Gastroesophageal sphincter (tissue), 4 donors: ENCODE data around the gene KIRREL2. TPM values are rescaled to one million over a fixed set of nuclear protein-coding genes. Genes with fewer than 3 reads are reported as not detected.
"Not testable (repeated sequence)": the region's sequence is repeated elsewhere in the genome, so short reads cannot be mapped to it uniquely, and the experiment has no call there.

ENCODE experiments used
- ATAC-seq: fragments of 150-250 bp; one replicate; pipeline ENCODE4 v1.9.1; 2016; ENCODE audit warnings: mild to moderate bottlenecking, moderate library complexity
- H3K27ac ChIP-seq, 4 donors: fragments of 200-600 bp; sonication (generic) in 3 of 4; 1 replicate in 3 of 4; 2 replicates in 1 of 4; pipeline ENCODE4 v1.5.1; 2016 to 2019
- H3K27me3 ChIP-seq: fragments of 200-600 bp; sonication (generic); one replicate; pipeline ENCODE4 v1.5.1; 2019
- H3K36me3 ChIP-seq, 2 donors: fragments of 200-600 bp; sonication (generic); one replicate each; pipeline ENCODE4 v1.5.1; 2019; ENCODE audit warnings: control low read depth in 1 of 2
- H3K4me1 ChIP-seq, 3 donors: fragments of 200-600 bp; sonication (generic); 1 replicate in 2 of 3; 2 replicates in 1 of 3; pipeline ENCODE4 v1.5.1; 2016 to 2019; ENCODE audit warnings: control low read depth in 2 of 3
- H3K4me3 ChIP-seq, 2 donors: fragments of 200-600 bp; sonication (generic); one replicate each; pipeline ENCODE4 v1.5.1; 2019; ENCODE audit warnings: mild to moderate bottlenecking in 1 of 2, moderate library complexity in 1 of 2
- H3K9me3 ChIP-seq, 3 donors: fragments of 200-600 bp; sonication (generic); one replicate each; pipeline ENCODE4 v1.5.1; 2017 to 2019; ENCODE audit warnings: control low read depth in 2 of 3
- CTCF ChIP-seq, 4 experiments: fragments of 200-600 bp in 2 of 4; fragments of 450-650 bp in 2 of 4; sonication (generic) in 1 of 4; IDR thresholded peaks; one replicate each; pipeline ENCODE4 v1.5.1; 2017 to 2019; ENCODE audit warnings: antibody characterized with exemption in 4 of 4, mild to moderate bottlenecking in 2 of 4, moderate library complexity in 2 of 4
- EP300 ChIP-seq: sonication (generic); formaldehyde crosslinking; IDR thresholded peaks from one replicate; pipeline ENCODE4 v1.6.1; 2017; ENCODE audit warnings: antibody characterized with exemption, mild to moderate bottlenecking
- POLR2A ChIP-seq, 2 donors: fragments of 450-650 bp; IDR thresholded peaks; one replicate each; pipeline ENCODE4 v1.6.1; 2017; ENCODE audit warnings: antibody characterized with exemption in 2 of 2, mild to moderate bottlenecking in 2 of 2, moderate library complexity in 1 of 2
- POLR2AphosphoS5 ChIP-seq: sonication (generic); formaldehyde crosslinking; IDR thresholded peaks from one replicate; pipeline ENCODE4 v1.6.1; 2017; ENCODE audit warnings: antibody characterized with exemption
- WGBS, 2 donors: methylation state at CpG; one replicate each; pipeline ENCODE4 v1.1.5; 2018; ENCODE audit warnings: low coverage in 1 of 2; 5-methylcytosine and 5-hydroxymethylcytosine counted together
- total RNA-seq, 4 donors: library from RNA; depleted of rRNA; stranded (reverse); fragments of >200 nt; gene quantifications; one replicate each; pipeline ENCODE4 v1.1.0, GENCODE V29; 2016

The KIRREL2 gene
- total RNA-seq, 4 donors from 2014 or later: not detected

- peaks cover 47% of the 10 kb centered on the region for H3K27me3 ChIP-seq
- H3K27ac ChIP-seq: no peak overlapping the region
- no peaks in the 10 kb centered on the region for H3K9me3 ChIP-seq
- TF ChIP-seq CTCF (IDR thresholded peaks at IDR 0.05): no peak
- no peak for TF ChIP-seq POLR2A (IDR thresholded peaks at IDR 0.05)
- no peak for TF ChIP-seq EP300
- TF ChIP-seq POLR2AphosphoS5: no peak
- no peaks in the 10 kb centered on the region for H3K4me1 ChIP-seq
- 58 to 61% methylated on average over 5 of the region's 5 CpGs for WGBS, 2 donors
- H3K4me3 ChIP-seq: no peak overlapping the region
- H3K36me3 ChIP-seq: no peaks in the 10 kb centered on the region
- no peak for ATAC-seq
These were observed 32.6 kb upstream of the KIRREL2 start for GRCh38 chr19:35824150-35824549.

GRCh38 chr19:35828692-35829301 is 27.9 kb upstream of the KIRREL2 start:
- whole genome bisulfite sequencing, 2 donors: 3 to 9% methylated on average over 9 to 12 of the region's 12 CpGs
- Histone ChIP-seq H3K27me3 (peaks cover 74% of the 10 kb centered on the region), H3K4me3 (no peak overlapping the region), H3K9me3 (no peaks in the 10 kb centered on the region), H3K36me3 (no peaks in the 10 kb centered on the region), H3K4me1 (no peaks in the 10 kb centered on the region), H3K27ac (no peak overlapping the region)
- ATAC-seq: peak; percentile 36
- no peak for TF ChIP-seq POLR2AphosphoS5
- no peak for TF ChIP-seq EP300
- TF ChIP-seq CTCF (IDR thresholded peaks at IDR 0.05): no peak
- TF ChIP-seq POLR2A (IDR thresholded peaks at IDR 0.05): no peak

GRCh38 chr19:35830986-35831385 is 25.7 kb upstream of the KIRREL2 start:
- H3K9me3 ChIP-seq: no peaks in the 10 kb centered on the region
- no peaks in the 10 kb centered on the region for H3K36me3 ChIP-seq
- peaks cover 79% of the 10 kb centered on the region for H3K27me3 ChIP-seq
- no peaks in the 10 kb centered on the region for H3K4me1 ChIP-seq
- ATAC-seq: no peak
- no peak overlapping the region for H3K4me3 ChIP-seq
- TF ChIP-seq POLR2A (IDR thresholded peaks at IDR 0.05): no peak
- TF ChIP-seq EP300: no peak
- no peak for TF ChIP-seq POLR2AphosphoS5
- no peak for TF ChIP-seq CTCF (IDR thresholded peaks at IDR 0.05)
- no peak overlapping the region for H3K27ac ChIP-seq
- WGBS, 2 donors: 56 to 60% methylated on average over 1 to 9 of the region's 18 CpGs

GRCh38 chr19:35832054-35832453 is 24.7 kb upstream of the KIRREL2 start:
- ATAC-seq: no peak
- no peak overlapping the region for H3K27ac ChIP-seq
- no peak overlapping the region for H3K4me3 ChIP-seq
- no peak for TF ChIP-seq POLR2A (IDR thresholded peaks at IDR 0.05)
- no peak for TF ChIP-seq POLR2AphosphoS5
- no peaks in the 10 kb centered on the region for H3K4me1 ChIP-seq
- no peaks in the 10 kb centered on the region for H3K36me3 ChIP-seq
- H3K9me3 ChIP-seq: no peaks in the 10 kb centered on the region
- WGBS, 2 donors: 67 to 75% methylated on average over 1 to 4 of the region's 4 CpGs
- peaks cover 76% of the 10 kb centered on the region for H3K27me3 ChIP-seq

GRCh38 chr19:35833972-35834371 is 22.7 kb upstream of the KIRREL2 start:
- H3K4me3 ChIP-seq: no peak overlapping the region
- TF ChIP-seq EP300 (no peak), POLR2A (IDR thresholded peaks at IDR 0.05) (no peak), POLR2AphosphoS5 (no peak), CTCF (IDR thresholded peaks at IDR 0.05) (no peak)
- WGBS, 2 donors: 60 to 72% methylated on average over 1 to 2 of the region's 7 CpGs
- H3K4me1 ChIP-seq: no peaks in the 10 kb centered on the region
- no peak overlapping the region for H3K27ac ChIP-seq
- no peaks in the 10 kb centered on the region for H3K36me3 ChIP-seq
- ATAC-seq: no peak
- H3K9me3 ChIP-seq: peaks cover 0 to 12% (median 1%) of the 10 kb centered on the region in 3 donors
- peaks cover 81% of the 10 kb centered on the region for H3K27me3 ChIP-seq

GRCh38 chr19:35836096-35836495 is 20.6 kb upstream of the KIRREL2 start:
- not testable (repeated sequence) for H3K4me3 ChIP-seq, H3K36me3 ChIP-seq, H3K4me1 ChIP-seq, ATAC-seq, H3K27ac ChIP-seq
- peaks cover 0 to 17% (median 3%) of the 10 kb centered on the region in 3 donors for H3K9me3 ChIP-seq
- 38 to 66% methylated on average over 3 to 9 of the region's 11 CpGs for WGBS, 2 donors
- H3K27me3 ChIP-seq: peaks cover 76% of the 10 kb centered on the region
